ENCODE results near the gene CARD8.

DNA sequence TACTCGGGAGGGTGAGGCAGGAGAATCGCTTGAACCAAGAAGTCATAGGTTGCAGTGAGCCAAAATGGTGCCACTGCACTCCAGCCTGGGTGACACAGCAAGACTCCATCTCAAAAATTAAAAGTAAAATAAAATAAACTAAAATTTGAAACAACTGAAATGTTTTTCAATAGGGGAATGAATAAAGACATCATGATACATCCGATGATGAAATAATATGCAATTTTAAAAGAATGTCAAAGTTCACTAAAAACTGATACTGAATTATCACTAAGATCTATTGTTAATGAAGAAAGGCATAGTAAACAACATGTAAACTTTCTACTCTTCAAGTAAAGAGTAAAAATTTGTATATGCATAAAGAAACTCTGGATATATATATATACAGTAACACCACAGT is 8.5 kb downstream of the CARD8 start:
- no peak for TF ChIP-seq TAF1 (IDR thresholded peaks at IDR 0.05; ENCODE audit: borderline replicate concordance, low read depth, low read length)
- TF ChIP-seq POLR2AphosphoS5 (IDR thresholded peaks at IDR 0.05; ENCODE audit: low read depth, low read length): no peak
